ENCODE results near the gene PAK6.

Gene PAK6

DNA sequence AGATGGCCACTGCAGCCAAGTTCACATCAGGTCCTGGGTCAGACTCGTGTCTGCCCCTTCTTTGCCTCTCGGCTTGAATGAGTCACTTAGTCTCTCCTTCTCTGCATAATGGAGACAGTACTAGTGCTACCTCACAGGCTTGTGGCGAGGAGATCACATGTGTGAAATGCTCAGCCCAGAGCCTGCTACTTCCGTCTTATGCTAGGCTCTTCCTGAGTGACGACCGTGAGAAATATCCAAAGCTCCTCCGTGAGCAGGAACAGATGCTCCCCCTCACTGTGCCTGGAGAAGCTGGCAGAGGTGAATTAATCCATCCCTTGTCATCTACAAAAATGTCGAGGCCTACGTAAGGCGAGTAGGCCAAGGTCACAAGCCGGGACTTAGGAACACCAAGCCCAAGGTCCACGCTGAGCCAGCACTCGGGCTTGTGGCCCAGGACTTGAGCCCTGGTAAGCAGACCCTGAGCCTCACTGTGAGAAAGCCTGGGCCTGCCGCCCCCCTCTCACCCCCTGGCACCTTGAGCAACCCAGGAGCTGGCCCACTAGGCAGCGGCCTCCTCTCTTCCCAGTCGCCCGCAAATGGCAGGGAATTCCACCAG lies 17.9 kb downstream of the PAK6 start:
- DNase-seq = no peak

DNA sequence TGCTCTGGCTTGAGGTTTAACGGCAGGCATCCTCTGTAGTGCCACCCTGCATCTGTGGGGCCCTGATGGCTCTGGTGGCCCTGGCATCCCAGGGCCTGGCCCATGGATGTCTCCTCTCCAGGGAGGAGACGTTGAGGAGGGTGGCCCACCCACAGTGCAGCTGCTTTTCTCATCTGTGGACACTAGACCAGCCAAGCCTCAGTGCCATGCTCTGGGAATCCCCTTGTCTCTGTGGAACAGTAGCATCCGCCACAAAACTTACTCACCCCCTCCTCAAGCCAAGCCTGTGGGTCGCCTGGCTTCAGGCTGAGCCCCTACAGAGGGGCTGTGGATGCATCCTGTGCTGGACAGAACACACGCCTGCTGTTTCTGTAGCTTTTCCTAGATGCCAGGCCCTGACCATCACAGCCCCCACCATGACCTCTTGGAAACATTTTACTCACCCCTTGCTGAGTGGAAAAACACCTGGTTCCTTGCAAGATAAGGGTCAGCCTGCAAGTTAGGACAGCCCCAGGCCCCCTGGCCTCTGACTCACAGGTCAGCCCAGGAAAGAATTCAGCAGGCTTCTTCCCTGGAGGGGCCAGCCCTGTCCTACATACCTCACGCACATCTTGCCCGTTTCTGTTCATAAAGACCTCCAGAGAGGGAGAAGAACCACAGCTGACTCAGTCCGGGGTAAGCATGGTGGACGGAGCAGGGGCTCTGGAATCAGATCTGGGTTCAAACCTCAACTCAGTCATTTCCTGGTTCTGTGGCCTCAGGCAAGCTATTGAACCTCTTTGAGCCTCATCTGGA lies 19.0 kb downstream of the PAK6 start:
- no peak for DNase-seq

DNA sequence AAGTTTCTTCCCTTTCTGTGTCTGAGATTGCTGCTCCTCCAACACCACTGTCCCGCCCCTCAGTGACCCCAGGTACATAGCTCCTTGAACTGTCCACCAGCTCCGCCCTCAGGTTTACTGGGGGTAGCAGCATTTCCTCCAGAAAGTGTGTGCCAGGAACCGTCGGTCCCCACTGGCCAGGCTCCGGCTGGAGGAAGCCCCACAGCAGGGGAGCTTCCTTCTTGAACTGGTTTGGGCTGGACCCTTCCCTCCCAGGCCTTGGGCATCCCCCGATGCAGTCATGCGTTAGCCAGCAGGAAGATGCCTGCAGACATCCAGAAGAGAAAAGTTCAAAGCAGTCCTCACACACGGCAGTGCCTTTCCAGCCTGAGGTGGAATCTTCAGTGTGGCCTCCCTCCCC lies 19.7 kb downstream of the PAK6 start:
- no peak for DNase-seq

DNA sequence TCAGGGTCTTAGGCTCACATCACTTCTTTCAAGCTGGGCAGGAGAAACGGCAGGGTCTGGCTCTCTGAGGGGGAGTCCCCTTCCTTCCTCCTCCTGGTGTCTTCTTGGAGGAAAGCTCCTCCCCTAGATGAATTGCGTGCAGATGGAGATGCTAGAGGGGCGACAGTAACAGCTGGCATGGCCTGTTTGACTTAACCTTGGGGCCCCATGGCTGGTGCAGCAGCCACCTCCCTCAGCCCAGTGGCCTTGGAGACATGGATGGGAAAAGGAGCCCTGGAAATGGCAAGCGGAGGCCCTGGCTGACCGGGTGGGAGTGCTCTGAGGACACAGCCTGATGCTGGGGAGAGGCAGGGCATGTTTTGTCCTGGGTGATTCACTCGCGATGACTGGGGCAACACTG lies 20.2 kb downstream of the PAK6 start:
- DNase-seq = no peak

DNA sequence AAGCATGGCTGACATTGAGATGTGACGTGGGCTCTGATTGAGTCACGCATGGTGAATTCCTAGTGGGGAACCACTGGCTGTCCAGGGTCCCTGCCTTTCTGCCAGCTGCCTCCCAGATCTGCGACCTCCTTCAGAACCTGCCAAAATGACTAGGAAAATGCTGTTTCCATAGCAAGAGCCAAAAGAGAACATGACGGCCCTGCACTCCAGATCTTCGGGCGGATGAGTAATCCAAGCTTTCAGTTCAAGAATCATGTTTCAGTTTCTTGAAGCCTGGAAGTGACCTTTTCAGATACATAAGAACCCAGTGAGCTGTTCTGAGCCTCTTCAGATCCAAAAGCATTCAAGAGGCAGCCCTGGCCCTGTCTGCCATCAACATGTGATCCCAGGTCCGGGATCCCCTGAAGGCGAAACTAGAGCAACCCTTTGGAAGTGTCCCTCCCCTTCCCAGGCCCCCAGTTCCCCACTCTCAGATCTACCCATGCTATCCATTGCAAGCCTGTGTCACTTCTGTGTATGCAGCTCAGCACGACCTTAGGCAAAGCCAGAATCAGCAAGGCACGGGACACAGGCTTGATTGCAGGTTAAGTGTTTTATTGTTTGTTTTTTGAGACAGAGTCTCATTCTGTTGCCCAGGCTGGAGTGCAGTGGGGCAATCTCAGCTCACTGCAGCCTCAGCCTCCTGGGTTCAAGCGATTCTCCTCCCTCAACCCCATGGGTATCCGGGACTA lies 24.3 kb downstream of the PAK6 start:
- no peak for DNase-seq

DNA sequence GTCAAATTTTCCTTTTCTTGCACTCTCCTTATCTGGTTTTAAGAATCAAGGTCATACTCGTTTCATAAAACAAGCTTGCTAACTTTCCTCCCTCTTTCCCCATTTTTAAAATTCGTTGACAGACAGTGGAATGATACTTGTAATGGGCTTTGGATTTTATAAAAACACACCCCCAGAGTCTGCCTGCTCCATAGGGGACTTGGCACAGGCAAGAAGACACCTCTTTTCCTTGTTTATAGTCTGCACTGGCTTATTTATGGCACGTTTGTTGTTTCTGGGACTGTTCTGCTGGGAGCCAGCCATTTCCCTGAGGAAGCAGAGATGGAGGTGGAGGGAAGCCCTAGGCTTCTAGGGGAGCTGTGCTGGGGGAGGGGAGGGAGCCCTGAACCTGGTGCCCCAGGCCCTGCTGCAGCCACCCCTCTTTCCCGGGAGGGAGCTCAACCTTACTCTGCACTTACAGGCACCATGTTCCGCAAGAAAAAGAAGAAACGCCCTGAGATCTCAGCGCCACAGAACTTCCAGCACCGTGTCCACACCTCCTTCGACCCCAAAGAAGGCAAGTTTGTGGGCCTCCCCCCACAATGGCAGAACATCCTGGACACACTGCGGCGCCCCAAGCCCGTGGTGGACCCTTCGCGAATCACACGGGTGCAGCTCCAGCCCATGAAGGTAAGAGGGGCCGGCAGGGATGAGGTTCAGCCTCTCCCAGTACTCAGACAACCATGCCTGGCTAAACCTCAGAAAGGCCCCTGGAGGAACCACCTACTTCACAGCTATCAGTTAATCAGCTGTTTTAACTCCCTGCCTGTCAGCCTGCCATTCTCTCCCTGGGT lies 25.7 kb downstream of the PAK6 start:
- no peak for DNase-seq

DNA sequence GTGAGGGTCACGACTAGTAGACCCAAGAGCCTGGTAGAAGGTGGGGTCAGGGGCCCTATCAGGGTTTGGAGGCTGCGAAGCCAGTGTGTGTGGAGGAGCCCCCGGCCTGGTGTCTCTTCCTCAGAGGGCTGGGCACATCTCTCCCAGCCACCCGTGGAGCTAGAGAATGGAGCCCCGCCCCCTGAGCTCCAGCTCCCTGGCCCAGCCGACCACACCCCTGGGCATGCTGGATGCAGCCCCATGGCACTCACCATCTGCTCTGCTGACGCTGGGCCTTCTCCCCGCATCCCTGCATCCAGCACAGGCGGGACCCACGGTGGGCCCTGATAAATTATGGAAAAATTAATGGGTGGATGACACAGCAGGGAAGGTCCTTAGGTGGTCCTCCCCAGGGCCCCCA lies 26.5 kb downstream of the PAK6 start:
- DNase-seq = no peak

DNA sequence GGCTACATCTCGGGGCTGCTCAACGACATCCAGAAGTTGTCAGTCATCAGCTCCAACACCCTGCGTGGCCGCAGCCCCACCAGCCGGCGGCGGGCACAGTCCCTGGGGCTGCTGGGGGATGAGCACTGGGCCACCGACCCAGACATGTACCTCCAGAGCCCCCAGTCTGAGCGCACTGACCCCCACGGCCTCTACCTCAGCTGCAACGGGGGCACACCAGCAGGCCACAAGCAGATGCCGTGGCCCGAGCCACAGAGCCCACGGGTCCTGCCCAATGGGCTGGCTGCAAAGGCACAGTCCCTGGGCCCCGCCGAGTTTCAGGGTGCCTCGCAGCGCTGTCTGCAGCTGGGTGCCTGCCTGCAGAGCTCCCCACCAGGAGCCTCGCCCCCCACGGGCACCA lies 27.0 kb downstream of the PAK6 start:
- no peak for DNase-seq

DNA sequence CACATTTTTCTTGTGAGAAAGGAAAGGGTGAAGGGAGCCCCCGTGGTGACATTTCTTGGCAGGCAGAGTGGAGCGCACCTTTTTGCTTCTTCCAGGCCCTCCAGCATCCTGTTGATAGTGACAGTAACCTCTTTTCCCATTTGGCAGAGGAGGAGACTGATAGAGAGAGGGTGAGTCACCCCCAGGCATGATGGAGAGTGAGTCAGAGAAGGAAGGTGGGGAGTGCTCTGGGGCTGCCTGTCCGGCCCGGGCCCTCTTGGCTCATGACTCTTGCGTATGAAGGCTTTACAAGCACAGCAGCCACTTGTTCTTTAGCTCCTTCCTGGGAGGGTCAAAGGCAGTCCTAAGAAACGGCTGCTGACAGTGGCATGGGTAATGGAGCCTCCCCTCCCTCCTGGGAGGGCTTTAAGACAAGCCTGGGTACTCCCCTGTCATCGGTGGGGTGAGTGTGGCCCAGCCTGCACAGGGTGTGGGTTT lies 28.0 kb downstream of the PAK6 start:
- no peak for DNase-seq

DNA sequence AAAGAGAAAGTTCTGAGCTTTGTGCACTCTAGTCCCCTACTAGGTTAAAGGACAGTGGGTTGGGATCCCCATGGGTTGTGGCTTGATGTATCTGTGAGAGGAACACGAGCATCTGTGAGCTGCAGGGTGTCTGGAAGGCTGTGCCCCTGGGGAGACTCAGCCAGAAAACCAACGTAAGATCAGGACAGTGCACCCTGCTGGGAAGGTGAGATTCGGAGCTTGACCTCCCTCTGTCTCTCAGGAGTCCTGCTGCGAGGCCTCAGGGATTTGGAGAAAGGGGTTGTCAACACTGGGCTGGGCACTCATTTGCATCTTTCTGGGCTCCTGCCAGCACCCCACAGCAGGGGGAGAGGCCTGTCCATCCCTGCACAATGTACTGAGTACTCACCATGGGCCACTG lies 28.8 kb downstream of the PAK6 start:
- no peak for DNase-seq

DNA sequence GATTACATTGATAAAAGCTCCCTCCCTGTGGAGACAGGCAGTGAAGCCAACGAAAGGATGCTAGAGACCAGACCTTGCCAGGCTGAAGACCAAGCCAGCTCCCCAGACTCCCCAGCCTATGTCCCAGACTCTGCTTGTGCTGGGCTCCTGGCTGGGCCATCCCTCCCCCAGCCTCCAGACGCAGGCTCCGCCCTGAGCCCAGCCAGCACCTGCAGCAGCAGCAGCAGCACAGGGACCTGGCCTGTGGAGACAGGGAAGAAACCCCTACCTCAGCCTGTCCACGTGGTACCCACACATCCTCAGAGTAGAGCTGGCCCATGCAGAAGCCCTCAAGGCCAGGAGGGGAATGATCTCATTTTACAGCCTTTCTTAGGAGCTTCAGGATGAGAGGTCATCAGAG lies 30.7 kb downstream of the PAK6 start:
- no peak for DNase-seq

DNA sequence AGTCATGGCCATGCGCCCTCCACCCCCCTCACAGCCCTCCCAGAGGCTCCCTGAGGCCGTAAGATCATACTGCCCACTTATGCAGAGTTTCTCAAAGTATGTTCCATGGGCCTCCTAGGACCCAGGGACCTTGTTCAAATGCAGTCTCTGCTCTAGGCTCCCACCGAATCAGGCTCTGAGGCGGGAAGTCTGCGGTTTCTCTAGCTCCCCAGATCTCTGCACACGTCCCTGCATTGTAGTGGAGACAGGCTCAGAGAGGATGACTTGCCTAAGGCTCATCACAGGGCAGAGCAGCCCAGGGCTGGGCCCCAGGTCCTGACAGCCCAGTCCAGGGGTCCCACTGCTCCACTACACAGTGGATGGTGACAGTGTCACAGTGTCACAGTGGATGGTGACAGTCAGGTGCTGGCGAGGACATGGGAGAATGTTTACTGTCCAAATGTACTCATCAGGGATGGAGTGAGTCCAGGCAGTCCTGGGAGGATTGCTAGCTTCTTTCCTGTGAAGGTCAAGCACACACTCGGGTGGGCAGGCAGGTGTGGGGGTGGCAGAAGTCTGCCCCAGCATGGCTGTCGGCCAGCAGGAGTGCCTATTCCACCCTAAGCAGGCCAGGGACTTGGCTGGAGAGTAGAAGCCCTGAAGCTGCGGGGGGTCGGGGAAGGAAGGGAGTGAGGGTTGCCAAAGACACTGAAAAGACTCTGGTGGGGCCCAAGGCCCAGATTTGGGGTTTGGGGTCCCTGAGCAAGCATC lies 31.6 kb downstream of the PAK6 start:
- DNase-seq = no peak

DNA sequence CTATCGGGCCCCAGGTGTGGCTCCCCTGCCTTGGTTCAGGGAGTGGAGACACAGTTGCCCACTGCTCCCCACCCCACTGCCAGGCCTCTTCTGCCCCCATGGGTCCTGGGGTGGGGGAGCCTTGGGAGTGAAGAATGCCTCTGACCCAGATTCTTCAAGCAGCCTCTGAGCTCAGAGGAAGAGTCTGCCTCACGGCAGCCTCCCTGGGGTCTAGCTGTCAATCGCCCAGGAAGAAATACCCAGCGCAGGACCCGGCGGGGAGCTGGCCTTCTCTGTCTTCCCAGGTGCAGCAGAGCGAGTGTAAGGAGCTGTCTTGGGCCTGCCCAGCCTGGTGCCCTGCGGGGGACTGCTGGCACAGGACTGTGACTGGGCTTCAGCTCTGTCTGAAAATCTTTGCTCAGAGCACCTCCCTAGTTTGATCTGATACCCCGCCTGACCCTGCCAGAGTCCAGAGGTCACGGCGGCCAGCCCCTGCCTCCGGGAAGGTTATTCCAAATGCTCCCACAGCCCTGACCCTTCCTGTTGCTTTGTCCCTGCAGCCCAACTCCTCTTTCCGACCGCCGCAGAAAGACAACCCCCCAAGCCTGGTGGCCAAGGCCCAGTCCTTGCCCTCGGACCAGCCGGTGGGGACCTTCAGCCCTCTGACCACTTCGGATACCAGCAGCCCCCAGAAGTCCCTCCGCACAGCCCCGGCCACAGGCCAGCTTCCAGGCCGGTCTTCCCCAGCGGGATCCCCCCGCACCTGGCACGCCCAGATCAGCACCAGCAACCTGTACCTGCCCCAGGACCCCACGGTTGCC lies 33.0 kb downstream of the PAK6 start:
- no peak for DNase-seq

DNA sequence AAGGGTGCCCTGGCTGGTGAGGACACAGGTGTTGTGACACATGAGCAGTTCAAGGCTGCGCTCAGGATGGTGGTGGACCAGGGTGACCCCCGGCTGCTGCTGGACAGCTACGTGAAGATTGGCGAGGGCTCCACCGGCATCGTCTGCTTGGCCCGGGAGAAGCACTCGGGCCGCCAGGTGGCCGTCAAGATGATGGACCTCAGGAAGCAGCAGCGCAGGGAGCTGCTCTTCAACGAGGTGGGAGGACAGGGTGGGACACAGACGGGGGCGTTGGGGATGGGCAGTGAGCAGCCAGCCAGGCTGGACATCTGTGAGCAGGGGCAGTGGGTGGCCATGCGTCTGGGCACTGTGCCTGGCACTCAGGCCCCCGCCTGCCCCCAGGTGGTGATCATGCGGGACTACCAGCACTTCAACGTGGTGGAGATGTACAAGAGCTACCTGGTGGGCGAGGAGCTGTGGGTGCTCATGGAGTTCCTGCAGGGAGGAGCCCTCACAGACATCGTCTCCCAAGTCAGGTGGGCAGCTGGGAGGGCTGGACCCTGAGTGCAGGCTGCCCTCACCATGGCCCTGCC lies 33.7 kb downstream of the PAK6 start:
- DNase-seq = no peak

DNA sequence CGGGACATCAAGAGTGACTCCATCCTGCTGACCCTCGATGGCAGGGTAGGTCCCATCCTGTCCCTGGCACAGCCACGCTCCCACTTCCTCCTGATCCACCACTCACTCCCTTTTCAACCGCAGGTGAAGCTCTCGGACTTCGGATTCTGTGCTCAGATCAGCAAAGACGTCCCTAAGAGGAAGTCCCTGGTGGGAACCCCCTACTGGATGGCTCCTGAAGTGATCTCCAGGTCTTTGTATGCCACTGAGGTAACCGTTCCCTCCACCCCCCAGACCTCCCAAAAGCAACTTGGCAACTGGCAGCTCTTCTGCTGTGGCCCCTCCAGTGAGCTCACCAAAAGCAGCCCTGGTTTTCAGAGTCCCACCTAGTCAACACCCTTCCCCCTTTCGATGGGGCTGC lies 34.6 kb downstream of the PAK6 start:
- no peak for DNase-seq

DNA sequence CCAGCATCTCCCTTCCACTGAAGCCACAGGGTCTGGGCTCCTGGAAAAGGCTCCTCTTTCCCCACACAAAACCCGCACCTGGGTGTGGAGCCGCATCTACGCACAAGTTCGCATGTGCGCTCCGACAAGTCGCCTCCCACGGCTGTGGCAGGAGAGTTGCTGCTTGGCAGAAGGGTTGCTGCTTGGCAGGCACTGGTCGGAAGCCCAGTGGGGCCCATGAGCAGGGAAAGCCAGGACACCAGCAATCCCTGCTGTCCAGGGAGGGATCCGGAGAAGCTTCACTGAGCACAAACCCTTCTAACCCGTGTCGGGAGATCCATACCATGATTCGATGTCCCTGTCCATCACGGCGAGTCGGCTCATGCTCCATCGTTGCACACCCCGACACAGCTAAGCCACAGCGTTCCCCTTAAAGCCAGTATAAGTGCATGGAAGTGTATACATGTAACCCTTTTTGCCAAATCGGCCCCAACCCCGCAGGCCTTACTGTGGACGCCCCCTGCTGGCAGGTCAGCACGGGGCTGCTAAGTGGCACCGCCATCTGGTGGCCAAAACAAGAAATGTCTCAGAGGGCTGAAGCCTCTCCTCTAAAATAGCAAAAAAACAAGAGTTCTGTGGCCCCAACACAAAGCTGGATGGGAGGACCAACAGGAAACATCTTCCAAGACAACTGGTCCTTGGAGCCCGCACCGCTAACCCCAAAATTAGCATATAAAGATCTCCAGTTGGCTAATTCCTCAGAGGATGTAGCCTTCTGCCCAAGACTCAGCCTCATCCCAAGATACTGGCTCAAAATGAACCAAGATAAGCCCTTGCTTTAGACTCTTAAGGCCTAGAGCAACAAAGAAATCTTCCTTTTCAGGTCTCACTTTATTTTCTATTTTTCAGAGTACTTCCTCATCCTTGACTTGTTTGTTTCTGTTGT lies 35.7 kb downstream of the PAK6 start:
- peak; percentile 73 for DNase-seq

DNA sequence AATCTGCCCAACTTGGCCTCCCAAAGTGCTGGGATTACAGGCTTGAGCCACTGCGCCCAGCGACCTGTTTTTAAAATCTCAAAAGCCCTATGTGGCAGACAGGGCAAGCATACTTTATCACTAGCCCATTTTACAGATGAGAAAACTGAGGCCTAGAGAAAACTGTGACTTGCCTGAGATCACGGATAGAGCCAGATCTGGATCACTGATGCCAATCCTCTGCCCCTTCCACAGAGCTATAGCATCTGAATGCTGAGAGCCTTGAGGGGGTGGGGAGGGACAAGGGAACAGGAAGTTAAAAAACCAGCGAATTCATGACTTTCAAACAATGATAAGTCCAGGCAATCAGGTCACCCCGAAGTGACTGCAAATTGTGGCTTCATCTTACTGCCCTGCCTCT lies 36.7 kb downstream of the PAK6 start:
- DNase-seq = no peak

DNA sequence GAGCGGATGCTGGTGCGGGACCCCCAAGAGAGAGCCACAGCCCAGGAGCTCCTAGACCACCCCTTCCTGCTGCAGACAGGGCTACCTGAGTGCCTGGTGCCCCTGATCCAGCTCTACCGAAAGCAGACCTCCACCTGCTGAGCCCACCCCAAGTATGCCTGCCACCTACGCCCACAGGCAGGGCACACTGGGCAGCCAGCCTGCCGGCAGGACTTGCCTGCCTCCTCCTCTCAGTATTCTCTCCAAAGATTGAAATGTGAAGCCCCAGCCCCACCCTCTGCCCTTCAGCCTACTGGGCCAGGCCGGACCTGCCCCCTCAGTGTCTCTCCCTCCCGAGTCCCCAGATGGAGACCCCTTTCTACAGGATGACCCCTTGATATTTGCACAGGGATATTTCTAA lies 37.1 kb downstream of the PAK6 start:
- DNase-seq = no peak

DNA sequence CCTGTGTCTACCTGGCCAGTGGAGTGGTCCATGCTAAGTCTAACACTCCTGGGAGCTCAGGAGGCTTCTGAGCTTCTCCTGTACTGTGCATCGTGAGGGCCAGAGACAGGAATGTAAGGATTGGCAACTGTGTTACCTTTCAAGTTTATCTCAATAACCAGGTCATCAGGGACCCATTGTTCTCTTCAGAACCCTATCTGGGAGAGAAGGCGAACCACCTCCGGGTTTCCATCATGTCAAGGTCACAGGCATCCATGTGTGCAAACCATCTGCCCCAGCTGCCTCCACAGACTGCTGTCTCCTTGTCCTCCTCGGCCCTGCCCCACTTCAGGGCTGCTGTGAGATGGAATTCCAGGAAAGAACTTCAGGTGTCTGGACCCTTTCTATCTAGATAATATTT lies 38.1 kb downstream of the PAK6 start:
- no peak for DNase-seq

DNA sequence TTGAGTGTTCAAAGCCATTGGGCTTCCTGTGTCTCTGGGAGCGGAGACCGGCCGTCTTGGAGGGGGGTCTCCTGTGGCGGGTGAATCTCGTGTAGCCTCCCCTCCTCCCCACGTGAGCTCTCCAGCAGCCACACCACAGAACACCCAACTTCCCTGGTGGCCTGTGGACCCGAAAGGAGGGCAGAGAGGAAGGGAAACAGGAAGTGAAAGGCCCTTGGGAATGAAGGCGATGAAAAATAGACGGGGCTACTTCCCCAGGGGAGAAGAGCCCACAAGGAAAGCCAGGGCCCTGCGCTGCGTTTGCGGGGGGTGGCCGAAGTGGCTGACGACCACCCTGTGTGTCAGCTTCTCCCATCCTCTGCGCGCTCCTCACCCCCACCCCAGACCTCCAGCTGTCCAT lies 38.6 kb downstream of the PAK6 start:
- DNase-seq = no peak

Data from NCI-H1436 (cell line).